CD14-positive monocyte (primary cell): ENCODE measurements around the gene NFU1. TPM values are rescaled to one million over a fixed set of nuclear protein-coding genes. Genes with fewer than 3 reads are reported as not detected.

Experiments
- DNase-seq, 3 donors: peaks; one replicate each; pipeline ENCODE4 v3.0.0-alpha.2; 2011 to 2022
- H2AFZ ChIP-seq: 2 replicates; pipeline ENCODE4 v1.6.0; 2012; ENCODE audit warnings: mild to moderate bottlenecking, low read depth, low read length, inconsistent platforms; ENCODE audit not compliant: insufficient read depth, poor library complexity, severe bottlenecking
- H3K27ac ChIP-seq, 2 donors: 1 replicate in 1 of 2; 2 replicates in 1 of 2; pipeline ENCODE4 v1.5.1; 2012 to 2013; ENCODE audit warnings: low read length in 2 of 2, control low read depth in 1 of 2, inconsistent platforms in 1 of 2, low read depth in 1 of 2, mild to moderate bottlenecking in 1 of 2
- H3K27me3 ChIP-seq, 2 donors: one replicate each; pipeline versions ENCODE4 v1.6.0 to v1.6.1; 2011 to 2013; ENCODE audit warnings: low read length in 2 of 2; ENCODE audit not compliant: control insufficient read depth in 2 of 2, insufficient read depth in 2 of 2
- H3K36me3 ChIP-seq, 2 donors: replicated peaks in 1 of 2; 1 replicate in 1 of 2; 2 replicates in 1 of 2; pipeline versions ENCODE4 v1.5.1 to v1.6.1; 2012 to 2013; ENCODE audit warnings: low read length in 2 of 2, control low read depth in 1 of 2, inconsistent platforms in 1 of 2, mild to moderate bottlenecking in 1 of 2; ENCODE audit not compliant: insufficient read depth in 2 of 2, control insufficient read depth in 1 of 2
- H3K4me1 ChIP-seq, 2 donors: 1 replicate in 1 of 2; 2 replicates in 1 of 2; pipeline versions ENCODE4 v1.5.1 to v1.6.1; 2012 to 2013; ENCODE audit warnings: low read length in 2 of 2, control low read depth in 1 of 2, inconsistent platforms in 1 of 2, mild to moderate bottlenecking in 1 of 2, moderate library complexity in 1 of 2; ENCODE audit not compliant: insufficient read depth in 2 of 2, control insufficient read depth in 1 of 2
- H3K4me2 ChIP-seq: replicated peaks from 2 replicates; pipeline ENCODE3; 2012; ENCODE audit warnings: low read length, moderate library complexity, mild to moderate bottlenecking; ENCODE audit not compliant: poor library complexity, severe bottlenecking; ENCODE audit errors: extremely low read depth
- H3K4me3 ChIP-seq, 3 experiments: fragments of 200-600 bp in 1 of 3; sonication (generic) in 1 of 3; replicated peaks in 1 of 3; 1 replicate in 2 of 3; 2 replicates in 1 of 3; pipeline ENCODE4 v1.5.1; 2011 to 2013; ENCODE audit warnings: low read length in 3 of 3, mild to moderate bottlenecking in 3 of 3, control low read depth in 2 of 3, low read depth in 2 of 3, inconsistent platforms in 1 of 3, moderate library complexity in 1 of 3
- H3K79me2 ChIP-seq: 2 replicates; pipeline ENCODE4 v1.6.0; 2012; ENCODE audit warnings: mild to moderate bottlenecking, control low read depth, inconsistent platforms, low read length, moderate library complexity; ENCODE audit not compliant: insufficient read depth
- H3K9ac ChIP-seq: 2 replicates; pipeline ENCODE4 v1.6.0; 2017; ENCODE audit warnings: low read length, mild to moderate bottlenecking; ENCODE audit not compliant: insufficient read depth, poor library complexity, severe bottlenecking
- H3K9me3 ChIP-seq, 2 donors: replicated peaks in 1 of 2; 1 replicate in 1 of 2; 2 replicates in 1 of 2; pipeline versions ENCODE4 v1.5.1 to v1.6.1; 2012 to 2013; ENCODE audit warnings: low read length in 2 of 2, control low read depth in 1 of 2; ENCODE audit not compliant: control insufficient read depth in 1 of 2, insufficient read depth in 1 of 2
- H4K20me1 ChIP-seq: 2 replicates; pipeline ENCODE4 v1.6.0; 2012; ENCODE audit warnings: mild to moderate bottlenecking, low read length, control low read depth, moderate library complexity; ENCODE audit not compliant: insufficient read depth
- H3K27ac Mint-ChIP-seq, 7 donors: one replicate each; pipeline ENCODE4 v1.8.0; 2020; ENCODE audit warnings: mild to moderate bottlenecking in 7 of 7, mixed read lengths in 7 of 7, moderate library complexity in 6 of 7, inconsistent platforms in 2 of 7
- H3K27me3 Mint-ChIP-seq, 3 donors: one replicate each; pipeline ENCODE4 v1.8.0; 2021 to 2022; ENCODE audit warnings: low read depth in 3 of 3, mild to moderate bottlenecking in 3 of 3, mixed read lengths in 3 of 3, moderate library complexity in 3 of 3, inconsistent platforms in 1 of 3
- H3K36me3 Mint-ChIP-seq, 2 donors: one replicate each; pipeline ENCODE4 v1.8.0; 2020; ENCODE audit warnings: mixed read lengths in 2 of 2, inconsistent platforms in 1 of 2, mild to moderate bottlenecking in 1 of 2
- H3K4me1 Mint-ChIP-seq: one replicate; pipeline ENCODE4 v1.8.0; 2020; ENCODE audit warnings: mild to moderate bottlenecking, mixed read lengths
- H3K4me3 Mint-ChIP-seq, 2 donors: one replicate each; pipeline ENCODE4 v1.8.0; 2020; ENCODE audit warnings: mild to moderate bottlenecking in 2 of 2, mixed read lengths in 2 of 2, moderate library complexity in 1 of 2
- H3K9me3 Mint-ChIP-seq, 7 donors: one replicate each; pipeline ENCODE4 v1.8.0; 2020 to 2022; ENCODE audit warnings: mixed read lengths in 7 of 7, mild to moderate bottlenecking in 6 of 7, moderate library complexity in 6 of 7, inconsistent platforms in 2 of 7
- WGBS: methylation state at CpG from one replicate; pipeline ENCODE4 v1.1.5; 2013; ENCODE audit warnings: missing lambda C conversion rate; ENCODE audit not compliant: insufficient coverage; 5-methylcytosine and 5-hydroxymethylcytosine counted together
- intact Hi-C, 2 donors: fragments of 100-400 bp; cut with micrococcal nuclease; formaldehyde crosslinking; loops; one replicate each; pipeline versions ENCODE4 v1.15.0 to v1.15.1; 2023
- polyA plus RNA-seq, 3 donors: library from polyadenylated mRNA; depleted of rRNA in 1 of 3; unstranded in 2 of 3; stranded (reverse) in 1 of 3; fragments of 300-500 nt in 2 of 3; fragments of >200 nt in 1 of 3; fragmentation: Illumina TruSeq in 2 of 3; gene quantifications; 1 replicate in 2 of 3; 2 replicates in 1 of 3; pipeline ENCODE4 v1.2.3, GENCODE V29; 2012 to 2021
- TF ChIP-seq, protein P1 (sequence below): fragments of 200-600 bp; IDR thresholded peaks from one replicate; pipeline ENCODE4 v1.8.0; 2022; ENCODE audit warnings: antibody characterized with exemption, mild to moderate bottlenecking

NFU1 gene
- polyA plus RNA-seq, 3 donors: 10.5 to 56.1 (median 43.0) TPM

DNA sequence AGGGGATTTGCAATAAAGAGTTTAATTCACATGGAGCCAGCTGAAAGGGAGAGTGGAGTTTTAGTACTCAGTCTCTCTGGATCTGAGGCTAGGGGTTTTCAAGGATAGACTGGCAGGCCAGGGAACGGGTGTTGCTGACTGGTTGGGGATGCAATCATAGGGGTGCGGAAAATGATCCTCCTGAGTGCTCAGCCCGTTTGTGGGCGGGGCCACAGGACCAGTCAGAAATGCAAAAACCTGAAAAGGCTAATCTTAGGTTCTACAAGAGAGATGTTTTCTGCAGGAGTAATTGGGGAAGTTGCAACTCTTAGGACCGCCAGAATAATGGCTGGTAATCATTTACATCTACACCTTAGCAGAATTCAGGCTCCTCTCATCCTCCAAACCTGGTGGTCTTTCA is 2.5 kb downstream of the NFU1 start:
- TF ChIP-seq, protein P1, sequence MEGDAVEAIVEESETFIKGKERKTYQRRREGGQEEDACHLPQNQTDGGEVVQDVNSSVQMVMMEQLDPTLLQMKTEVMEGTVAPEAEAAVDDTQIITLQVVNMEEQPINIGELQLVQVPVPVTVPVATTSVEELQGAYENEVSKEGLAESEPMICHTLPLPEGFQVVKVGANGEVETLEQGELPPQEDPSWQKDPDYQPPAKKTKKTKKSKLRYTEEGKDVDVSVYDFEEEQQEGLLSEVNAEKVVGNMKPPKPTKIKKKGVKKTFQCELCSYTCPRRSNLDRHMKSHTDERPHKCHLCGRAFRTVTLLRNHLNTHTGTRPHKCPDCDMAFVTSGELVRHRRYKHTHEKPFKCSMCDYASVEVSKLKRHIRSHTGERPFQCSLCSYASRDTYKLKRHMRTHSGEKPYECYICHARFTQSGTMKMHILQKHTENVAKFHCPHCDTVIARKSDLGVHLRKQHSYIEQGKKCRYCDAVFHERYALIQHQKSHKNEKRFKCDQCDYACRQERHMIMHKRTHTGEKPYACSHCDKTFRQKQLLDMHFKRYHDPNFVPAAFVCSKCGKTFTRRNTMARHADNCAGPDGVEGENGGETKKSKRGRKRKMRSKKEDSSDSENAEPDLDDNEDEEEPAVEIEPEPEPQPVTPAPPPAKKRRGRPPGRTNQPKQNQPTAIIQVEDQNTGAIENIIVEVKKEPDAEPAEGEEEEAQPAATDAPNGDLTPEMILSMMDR: no peak
- H3K4me3 Mint-ChIP-seq: no peak overlapping the region
- peaks cover 10 to 11% of the 10 kb centered on the region in 2 donors for H3K36me3 Mint-ChIP-seq
- 60% methylated on average over 3 of the region's 5 CpGs for WGBS
- Histone ChIP-seq H3K79me2 (peaks cover 17% of the 10 kb centered on the region), H3K27me3 (no peaks in the 10 kb centered on the region), H3K4me2 (no peak overlapping the region), H4K20me1 (no peaks in the 10 kb centered on the region), H3K4me1 (peaks cover 25 to 31% of the 10 kb centered on the region in 2 donors), H3K4me3 (no peak overlapping the region), H3K9ac (no peak overlapping the region), H3K27ac (no peak overlapping the region), H3K36me3 (peaks cover 13 to 19% of the 10 kb centered on the region in 2 donors), H2AFZ (no peak overlapping the region), H3K9me3 (peaks cover 0 to 3% of the 10 kb centered on the region in 2 donors)
- DNase-seq: no peak
- peaks cover 3 to 6% (median 5%) of the 10 kb centered on the region in 7 donors for H3K9me3 Mint-ChIP-seq
- intact Hi-C loops: loop anchor here (5.0 kb wide), 1 partner anchor 47 kb away; the partner anchor contains the start of gene GFPT1 (in 2 of the 2)
- H3K27ac Mint-ChIP-seq: peak overlapping the region in 2 of 7 donors; percentile 38 to 52
- no peaks in the 10 kb centered on the region for H3K27me3 Mint-ChIP-seq
- H3K4me1 Mint-ChIP-seq: peaks cover 41% of the 10 kb centered on the region

DNA sequence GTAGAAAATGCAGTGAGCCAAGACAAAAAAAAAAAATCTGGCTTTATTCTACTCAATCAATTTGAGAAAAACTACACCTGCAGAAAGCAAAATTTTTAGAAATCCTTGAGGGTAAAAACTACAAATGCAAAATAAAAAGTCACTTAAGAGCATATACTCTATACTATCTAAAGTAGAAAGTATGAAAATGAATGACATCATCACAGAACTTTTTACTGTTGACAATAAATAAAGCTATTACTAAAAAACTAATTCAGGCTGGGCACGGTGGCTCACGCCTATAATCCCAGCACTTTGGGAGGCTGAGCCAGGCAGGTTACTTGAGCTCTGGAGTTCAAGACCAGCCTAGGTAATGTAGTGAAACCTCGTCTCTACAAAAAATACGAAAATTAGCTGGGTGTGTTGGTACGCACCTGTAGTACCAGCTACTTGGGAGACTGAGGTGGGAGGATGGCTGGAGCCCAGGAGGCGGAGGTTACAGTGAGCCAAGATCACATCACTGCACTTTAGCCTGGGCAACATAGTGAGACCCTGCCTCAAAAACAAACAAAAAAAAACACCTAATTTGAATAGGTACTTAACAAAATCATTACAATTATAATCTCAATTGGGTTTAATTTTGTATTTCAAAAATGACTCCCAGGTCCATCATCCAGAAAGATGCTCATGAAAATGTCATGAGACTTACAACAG is 7.6 kb downstream of the NFU1 start:
- H3K4me2 ChIP-seq: no peak overlapping the region
- Mint-ChIP-seq H3K36me3 (peaks cover 29 to 51% of the 10 kb centered on the region in 2 donors), H3K27ac (no peak overlapping the region), H3K9me3 (no peaks in the 10 kb centered on the region), H3K4me3 (no peak overlapping the region), H3K4me1 (peaks cover 14% of the 10 kb centered on the region), H3K27me3 (no peaks in the 10 kb centered on the region)
- no peak overlapping the region for H2AFZ ChIP-seq
- H3K9me3 ChIP-seq: no peaks in the 10 kb centered on the region
- no peaks in the 10 kb centered on the region for H3K27me3 ChIP-seq
- no peak overlapping the region for H3K27ac ChIP-seq
- no peak overlapping the region for H3K9ac ChIP-seq
- WGBS: 100% methylated on average over 3 of the region's 6 CpGs
- H3K36me3 ChIP-seq: peaks cover 31 to 63% of the 10 kb centered on the region in 2 donors
- intact Hi-C loops: no loop called here
- peaks cover 3% of the 10 kb centered on the region for H3K79me2 ChIP-seq
- DNase-seq: no peak
- H3K4me3 ChIP-seq: no peak overlapping the region
- TF ChIP-seq, protein P1: no peak
- peaks cover 6 to 11% of the 10 kb centered on the region in 2 donors for H3K4me1 ChIP-seq
- H4K20me1 ChIP-seq: no peaks in the 10 kb centered on the region
